Muscle of arm (tissue), 14 donors: ENCODE results near the gene DSCAM. TPM values are rescaled to one million over a fixed set of nuclear protein-coding genes. Genes with fewer than 3 reads are reported as not detected.
A peak's percentile ranks its signal among the peaks of the same experiment; 100 is the strongest.
"Not testable (repeated sequence)": the region's sequence is repeated elsewhere in the genome, so short reads cannot be mapped to it uniquely, and the experiment has no call there.

Experiments used
- DNase-seq: peaks from one replicate; pipeline ENCODE4 v3.0.0-alpha.2; 2013
- long read RNA-seq, 11 donors: transcript quantifications; one replicate each; lab custom pipeline, GENCODE V29; 2026
- polyA plus RNA-seq, 12 donors: library from polyadenylated mRNA; unstranded; fragments of 120-200 nt; gene quantifications; one replicate each; pipeline ENCODE4 v1.2.1, GENCODE V29; 2013; ENCODE audit not compliant: insufficient read length in 12 of 12

The DSCAM gene, protein sequence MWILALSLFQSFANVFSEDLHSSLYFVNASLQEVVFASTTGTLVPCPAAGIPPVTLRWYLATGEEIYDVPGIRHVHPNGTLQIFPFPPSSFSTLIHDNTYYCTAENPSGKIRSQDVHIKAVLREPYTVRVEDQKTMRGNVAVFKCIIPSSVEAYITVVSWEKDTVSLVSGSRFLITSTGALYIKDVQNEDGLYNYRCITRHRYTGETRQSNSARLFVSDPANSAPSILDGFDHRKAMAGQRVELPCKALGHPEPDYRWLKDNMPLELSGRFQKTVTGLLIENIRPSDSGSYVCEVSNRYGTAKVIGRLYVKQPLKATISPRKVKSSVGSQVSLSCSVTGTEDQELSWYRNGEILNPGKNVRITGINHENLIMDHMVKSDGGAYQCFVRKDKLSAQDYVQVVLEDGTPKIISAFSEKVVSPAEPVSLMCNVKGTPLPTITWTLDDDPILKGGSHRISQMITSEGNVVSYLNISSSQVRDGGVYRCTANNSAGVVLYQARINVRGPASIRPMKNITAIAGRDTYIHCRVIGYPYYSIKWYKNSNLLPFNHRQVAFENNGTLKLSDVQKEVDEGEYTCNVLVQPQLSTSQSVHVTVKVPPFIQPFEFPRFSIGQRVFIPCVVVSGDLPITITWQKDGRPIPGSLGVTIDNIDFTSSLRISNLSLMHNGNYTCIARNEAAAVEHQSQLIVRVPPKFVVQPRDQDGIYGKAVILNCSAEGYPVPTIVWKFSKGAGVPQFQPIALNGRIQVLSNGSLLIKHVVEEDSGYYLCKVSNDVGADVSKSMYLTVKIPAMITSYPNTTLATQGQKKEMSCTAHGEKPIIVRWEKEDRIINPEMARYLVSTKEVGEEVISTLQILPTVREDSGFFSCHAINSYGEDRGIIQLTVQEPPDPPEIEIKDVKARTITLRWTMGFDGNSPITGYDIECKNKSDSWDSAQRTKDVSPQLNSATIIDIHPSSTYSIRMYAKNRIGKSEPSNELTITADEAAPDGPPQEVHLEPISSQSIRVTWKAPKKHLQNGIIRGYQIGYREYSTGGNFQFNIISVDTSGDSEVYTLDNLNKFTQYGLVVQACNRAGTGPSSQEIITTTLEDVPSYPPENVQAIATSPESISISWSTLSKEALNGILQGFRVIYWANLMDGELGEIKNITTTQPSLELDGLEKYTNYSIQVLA (N-terminal part only)
- polyA plus RNA-seq: 1 to 10 TPM in 7 of 12 donors, under 1 TPM in 4, not detected in 1; 0.54 to 2.2 (median 1.4) TPM
- long read RNA-seq, donor 1: 0 reads
- long read RNA-seq, donor 2: 0 reads
- long read RNA-seq, donor 3: 0 reads
- long read RNA-seq, donor 4: 0 reads
- long read RNA-seq, donor 5: 0 reads
- long read RNA-seq, donor 6: 0 reads
- long read RNA-seq, donor 7: 0 reads
- long read RNA-seq, donor 8: 0 reads
- long read RNA-seq, donor 9: 0 reads
- long read RNA-seq, donor 10, full-length matches to known transcripts: 1 of 1 reads
- long read RNA-seq, donor 10, partial matches to known transcripts: 0 of 1 reads
- long read RNA-seq, donor 10, other reads (novel, unspliced or antisense): 0 of 1 reads
- long read RNA-seq, donor 11: 0 reads

DNA sequence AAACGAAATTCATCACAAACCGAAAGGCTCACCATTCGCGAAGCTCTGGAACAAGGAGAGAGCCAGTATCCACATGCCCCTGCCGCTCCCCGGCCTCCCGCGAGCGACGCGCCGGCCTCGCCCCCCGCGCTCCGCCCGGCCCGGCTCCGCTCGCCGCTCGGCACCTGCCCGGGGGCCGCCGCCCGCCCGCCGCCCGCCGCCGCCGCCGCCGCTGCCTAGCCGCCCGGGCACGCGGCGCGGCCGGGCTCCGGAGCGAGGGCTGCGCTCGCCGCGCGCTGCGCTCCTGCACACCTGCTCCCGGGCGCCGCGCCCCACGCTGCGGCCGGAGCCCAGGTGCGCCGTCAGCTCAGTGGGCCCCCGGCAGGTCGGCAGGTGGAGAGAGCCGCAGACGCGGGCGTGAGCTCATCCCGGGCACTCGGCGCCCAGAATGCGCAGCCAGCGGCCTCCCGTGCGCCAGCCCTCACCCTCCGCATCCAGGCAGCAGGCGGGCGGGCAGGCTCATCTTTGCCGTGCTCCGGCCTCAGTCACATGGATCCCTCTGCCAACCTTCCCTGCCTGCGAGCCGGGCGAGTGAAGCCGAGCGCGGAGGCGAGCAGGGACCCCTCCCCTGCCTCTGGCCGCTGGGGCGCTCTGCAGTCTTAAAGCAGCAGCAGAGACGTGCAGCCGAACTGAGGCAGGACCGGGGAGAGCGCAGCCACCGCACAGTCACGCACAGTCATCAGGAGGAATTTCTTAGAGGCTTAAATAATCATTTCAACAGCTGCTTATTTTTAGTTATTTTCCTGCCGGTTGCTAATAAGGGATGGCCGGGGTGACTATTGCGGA is at the start of gene DSCAM:
DSCAM (minus strand) TSS at position 572 of the 825 bp plus-strand sequence; CDS start at position 75, 497 bp downstream.
- DNase-seq: peak; percentile 17

DNA sequence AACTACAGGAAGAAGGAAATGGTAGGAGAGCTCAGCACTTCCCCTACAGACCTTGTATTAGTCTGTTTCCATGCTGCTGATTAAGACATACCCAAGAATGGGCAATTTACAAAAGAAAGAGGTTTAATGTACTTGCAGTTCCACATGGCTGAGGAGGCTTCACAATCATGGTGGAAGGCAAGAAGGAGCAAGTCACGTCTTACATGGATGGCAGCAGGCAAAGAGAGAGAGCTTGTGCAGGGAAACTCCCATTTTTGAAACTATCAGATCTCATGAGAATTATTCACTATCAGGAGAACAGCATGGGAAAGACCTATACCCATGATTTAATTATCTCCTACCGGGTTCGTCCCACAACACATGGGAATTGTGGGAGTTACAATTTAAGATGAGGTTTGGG is 48.7 kb upstream of the DSCAM start:
- DNase-seq: not testable (repeated sequence)

DNA sequence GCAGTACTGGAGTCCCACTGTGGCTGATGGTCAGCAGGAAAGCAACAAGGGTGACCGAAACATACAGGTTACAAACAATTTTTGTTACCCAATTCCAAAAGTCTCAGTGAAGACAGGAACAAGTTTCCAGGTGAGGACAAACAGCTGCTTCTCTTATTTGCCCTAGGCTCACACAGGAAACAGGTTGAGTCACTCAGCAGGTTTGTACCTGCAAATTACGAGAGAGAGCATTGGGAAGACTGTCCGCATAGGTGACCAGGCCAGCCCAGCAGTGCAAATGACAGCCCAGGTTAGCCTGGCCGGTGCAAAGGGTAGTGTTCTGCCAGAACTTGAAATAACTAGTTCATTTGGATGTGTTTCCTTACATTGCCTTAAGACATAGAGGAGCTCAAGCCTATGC is 40.0 kb upstream of the DSCAM start:
- no peak for DNase-seq

DNA sequence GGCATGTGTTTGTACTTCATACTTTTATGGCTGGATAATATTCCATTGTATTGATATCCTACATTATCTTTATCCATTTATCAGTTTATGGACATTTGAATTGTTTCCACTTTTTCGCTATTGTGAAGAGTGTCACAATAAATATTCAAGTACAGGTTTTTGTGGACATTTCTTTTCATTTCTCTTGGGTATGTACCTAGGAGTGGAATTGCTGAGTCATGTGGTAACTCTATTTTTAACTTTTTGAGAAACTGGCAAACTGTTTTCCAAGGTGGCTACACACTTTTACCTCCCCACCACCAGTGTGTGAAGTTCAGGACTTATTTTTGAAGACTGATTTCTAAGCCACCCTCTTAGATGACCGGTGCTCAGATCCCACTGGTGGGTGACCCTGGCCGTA is 39.0 kb upstream of the DSCAM start:
- no peak for DNase-seq

DNA sequence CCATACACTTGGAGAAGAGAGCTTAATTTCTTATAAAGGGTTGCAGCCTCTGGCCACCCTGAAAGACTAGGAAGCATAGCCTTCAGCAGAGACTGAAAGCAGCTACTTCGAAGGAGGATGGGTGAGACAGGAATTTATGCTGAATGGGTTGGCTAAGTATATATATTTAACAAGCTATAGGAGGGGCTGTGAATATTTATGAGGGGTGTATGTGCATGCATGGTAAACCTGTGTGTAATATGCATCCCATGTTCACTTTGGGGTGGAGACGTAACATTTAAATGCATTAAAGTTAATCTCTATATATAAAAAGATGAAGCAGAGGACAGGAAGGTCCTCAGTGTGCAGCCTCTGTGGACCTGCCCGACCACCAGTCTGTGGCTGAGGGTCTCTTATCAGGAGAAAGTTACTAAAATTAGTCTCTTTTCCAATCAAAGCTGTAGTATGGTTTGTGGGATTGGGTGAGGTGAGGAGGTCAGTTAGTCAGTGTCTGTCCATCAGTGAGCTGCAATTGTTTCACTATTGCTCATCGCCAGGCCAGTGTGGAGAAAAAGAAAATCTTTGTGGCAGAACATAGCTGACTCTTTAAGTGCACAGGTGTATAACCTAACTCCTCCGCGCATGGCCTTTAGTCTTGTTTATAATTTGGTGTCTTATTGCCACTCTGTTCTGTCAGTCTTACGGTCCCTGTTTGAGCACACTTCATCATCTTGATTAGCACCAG is 35.4 kb upstream of the DSCAM start:
- no peak for DNase-seq

DNA sequence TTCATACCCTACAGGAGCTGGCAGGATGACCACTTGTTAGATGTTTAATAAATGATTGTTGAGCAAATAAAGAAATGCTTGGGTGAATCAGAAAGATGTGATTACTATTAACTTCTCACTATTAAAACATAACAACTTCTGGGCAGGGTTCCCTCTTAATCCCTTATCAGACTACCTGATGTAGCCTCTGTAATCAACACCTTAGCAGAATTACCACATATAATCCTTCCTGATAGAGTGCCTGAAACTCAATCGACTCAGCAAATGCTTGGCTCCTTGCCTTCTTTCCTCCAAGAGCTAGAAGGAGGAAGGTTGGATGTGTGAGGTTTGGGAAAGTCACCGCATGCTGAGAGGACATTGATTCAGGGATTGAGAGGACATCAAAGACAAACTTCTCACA is 34.8 kb upstream of the DSCAM start:
- DNase-seq: no peak

DNA sequence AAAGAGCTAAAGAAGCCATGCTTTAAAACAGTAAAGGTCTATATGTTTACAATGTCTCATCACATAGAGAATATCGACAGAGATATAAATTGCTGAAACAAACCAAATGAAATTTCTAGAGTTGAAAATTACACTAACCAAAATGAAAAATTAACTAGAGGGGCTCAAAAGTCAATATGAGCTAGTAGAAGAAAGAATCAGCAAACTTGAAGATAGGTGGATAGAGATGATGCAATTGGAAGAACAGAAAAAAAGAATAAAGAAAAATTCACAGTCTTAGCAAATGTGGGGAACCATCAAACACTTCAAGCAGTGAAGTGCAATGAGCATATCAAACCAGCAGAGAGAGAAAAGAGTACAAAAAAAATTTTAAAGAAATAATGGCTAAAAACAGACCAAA is 24.1 kb upstream of the DSCAM start:
- no peak for DNase-seq

DNA sequence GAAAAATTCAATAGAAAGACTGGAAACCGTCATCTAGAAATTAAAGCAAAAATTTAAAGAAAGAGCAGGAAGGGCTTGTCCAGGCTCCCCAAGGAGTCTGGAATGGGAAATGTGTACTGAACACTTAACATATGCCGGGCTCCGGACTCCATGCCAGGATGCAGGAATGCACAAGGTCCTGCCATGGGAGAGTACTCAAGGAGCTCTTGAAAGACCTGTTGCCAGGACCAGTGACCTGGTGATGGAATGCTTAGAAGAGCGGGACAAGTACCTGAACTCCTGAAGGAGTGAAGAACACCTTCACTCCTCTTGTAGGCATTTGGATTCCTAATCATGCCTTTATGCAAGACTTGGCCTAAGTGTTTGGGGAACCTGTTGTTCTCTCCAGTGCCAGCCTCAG is 16.9 kb upstream of the DSCAM start:
- no peak for DNase-seq

DNA sequence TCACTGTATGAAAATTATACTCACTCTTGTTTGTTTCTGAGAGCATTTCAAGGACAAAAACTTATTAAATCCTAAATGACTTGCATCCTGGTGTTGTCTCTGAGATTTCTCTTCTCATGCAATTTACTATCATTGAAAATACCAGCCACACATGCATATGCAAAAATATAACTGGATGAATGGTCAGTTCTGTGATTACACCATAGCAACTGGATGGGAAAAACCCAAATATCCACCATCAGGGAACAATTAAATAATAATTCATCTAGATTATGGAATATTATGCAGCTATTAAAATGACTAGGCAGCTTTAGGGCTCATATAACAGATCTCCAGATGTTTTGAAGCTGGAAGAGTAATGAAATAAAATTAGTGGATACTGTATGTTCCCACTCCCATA is 11.6 kb upstream of the DSCAM start:
- DNase-seq: no peak

DNA sequence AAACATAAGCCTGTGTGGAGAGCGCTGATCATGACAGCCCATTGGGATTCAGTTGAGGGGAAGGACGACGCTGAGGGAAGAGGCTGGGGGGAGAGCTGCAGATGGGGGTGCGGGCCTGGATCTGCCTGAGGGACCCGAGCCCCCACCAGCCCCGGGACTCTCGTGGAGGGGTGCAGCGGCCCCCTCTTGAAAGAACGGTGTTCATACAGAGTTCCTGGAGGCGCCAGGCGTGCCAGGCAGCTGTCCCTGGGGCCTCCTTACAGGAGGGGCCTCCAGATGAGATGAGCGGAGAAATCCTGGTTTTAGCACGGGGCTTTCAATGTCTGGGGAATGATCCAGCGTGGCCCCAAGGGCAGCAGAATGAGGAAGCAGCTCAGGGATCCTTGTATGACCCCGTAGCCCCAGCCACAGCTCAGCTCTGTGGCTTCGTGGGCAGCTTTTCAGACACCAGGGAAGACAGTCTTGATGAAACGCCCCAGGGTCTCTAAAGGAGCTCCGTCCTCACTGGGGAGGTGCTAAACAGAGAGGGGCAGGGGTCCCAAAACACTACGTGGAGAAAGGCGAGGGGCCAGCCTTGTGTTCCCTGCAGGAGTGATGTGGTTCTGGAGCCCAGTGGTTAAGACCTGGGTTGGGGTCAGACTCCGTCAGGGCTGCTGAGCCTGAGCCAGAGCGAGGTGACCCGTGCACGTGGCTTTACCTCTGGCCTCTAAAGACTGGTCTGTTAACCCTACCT is 7.2 kb upstream of the DSCAM start:
- DNase-seq: no peak

DNA sequence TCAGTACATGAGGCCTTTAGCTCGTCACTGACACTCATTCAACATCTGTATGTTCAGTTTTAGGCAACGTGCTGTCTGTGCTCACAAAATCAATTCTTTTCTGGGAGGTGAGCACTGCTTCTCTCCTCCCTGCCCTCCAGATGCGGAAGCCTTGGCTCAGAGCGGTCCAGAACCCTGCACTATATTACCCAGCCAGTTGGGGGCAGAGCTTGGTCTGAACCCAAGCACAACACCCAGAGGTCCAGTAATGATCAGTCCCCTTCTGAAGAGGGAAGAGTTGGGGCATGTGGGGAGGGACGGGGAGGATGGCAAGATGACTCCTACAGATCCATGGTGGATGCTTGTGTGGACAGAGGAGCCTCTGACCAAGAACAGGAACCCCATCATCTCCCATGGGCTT is 5.6 kb upstream of the DSCAM start:
- DNase-seq: no peak

DNA sequence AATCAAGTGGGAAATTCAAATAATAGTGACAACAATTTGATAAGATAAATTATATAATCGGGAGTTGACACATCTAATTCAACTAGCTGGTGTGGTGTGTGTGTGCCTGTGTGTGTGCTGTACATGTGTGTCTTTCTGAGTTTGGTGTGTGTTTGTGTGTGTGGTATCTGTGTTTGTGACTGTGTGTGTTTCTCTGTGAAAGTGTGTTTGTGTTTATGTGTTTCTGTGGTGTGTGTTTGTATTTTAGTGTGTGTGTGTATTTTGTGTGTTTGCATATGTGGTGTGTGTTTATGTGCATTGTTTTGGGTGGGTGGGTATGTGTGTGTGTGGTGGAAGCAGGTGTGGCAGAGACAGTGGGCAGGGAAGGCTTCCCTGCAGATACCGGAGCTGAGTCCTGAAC is 4.8 kb upstream of the DSCAM start:
- DNase-seq: no peak

DNA sequence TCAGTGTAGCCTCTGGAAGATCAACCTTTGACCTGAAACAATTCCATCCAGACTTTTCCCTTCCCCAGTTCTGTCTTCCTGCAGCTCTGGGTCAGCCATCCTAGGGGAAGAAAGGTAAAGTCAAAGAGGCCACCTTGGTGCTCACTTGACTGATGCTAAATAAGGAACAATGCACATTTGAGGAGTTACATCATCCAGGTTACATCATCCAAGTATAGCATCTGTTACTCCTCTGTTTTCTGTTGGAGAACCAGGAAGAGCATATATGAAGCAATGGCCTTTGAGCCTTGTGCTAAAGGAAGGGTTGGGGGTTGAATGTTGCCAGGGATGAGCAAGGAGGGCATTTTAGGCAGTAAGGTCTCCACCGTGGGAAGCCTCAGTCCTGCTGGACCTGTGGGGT is 3.1 kb upstream of the DSCAM start:
- DNase-seq: no peak

DNA sequence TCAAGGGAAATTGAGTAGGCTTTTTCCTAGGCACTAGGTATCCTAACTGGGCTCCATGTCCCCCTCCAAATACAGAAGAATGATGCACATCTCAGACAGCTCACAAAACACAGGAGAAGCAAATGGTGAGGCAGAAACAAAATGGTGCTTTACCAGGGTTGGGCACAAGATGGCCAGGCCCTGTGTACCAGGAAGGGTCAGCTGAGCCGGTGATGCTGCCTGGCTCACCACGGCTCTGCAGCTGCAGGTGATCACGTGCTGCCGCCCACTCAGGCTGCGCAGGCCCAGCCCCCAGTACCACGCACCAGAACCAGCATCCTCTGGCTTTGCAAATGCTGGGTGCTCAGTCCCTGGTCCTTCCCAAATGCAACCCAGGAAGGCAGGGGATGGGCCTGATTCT is 993 bp upstream of the DSCAM start:
- no peak for DNase-seq

DNA sequence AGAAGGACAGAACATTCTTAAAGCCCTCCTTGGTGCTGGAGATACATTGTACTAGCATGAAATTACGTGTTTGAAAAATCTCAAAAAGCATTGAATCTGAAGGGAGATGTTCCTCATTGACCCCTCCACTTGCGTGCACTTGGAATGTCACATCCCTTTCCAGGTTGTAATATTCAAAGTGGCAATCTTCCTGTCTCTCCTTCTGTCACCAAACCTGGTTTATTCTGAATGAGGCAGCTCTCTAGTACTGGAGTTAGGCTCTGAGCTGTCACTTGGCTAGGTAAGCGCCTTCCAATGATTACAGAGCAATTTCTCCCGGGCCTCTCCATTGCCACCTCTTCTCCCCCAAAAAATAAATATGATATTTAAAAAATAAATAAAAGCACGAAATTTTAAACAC is 855 bp downstream of the DSCAM start:
- no peak for DNase-seq

DNA sequence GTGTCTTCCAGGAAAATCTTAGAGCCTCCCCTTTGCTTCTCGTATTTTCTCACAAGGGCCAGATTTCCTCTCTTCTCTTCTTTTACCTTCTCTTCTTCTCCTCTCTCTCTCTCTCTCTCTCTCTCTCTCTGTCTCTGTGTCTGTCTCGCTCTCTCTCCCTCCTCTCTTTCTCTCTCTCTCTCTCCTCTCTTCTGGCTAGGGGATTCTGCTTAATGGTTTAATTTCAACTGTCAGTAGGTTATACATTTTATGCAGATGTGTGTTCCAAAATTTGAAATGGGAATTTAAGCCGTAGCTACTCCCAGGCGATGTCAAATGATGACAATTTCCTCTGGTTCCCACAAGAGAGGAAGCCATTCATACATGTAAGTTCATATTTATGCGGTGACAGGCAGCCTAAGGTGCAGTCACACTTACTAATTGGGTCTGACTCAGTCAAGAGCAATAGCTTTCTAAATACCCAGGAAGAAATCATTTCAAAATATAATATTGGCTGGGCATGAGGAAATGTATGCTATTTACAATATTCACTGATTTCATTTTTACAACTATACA is 1.4 kb downstream of the DSCAM start:
- no peak for DNase-seq

DNA sequence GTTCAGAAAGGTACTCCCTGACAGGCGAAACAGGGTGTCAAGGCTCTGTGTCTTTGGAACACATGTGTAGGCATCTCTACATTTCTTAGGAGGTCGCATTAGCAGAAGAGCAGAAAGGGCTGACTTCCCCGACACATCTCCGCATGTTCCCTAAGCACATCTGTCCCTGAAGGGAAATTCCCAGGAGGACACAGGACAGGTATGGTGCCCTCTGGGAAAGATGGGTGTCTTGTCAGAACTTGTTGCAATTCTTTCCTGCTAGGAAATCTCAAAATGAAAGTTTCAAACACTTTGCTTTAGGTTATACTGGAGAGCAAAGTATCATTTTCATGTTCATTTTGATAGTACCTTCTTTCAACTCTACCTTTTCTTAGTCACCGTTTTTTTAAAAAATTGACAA is 2.0 kb downstream of the DSCAM start:
- no peak for DNase-seq

DNA sequence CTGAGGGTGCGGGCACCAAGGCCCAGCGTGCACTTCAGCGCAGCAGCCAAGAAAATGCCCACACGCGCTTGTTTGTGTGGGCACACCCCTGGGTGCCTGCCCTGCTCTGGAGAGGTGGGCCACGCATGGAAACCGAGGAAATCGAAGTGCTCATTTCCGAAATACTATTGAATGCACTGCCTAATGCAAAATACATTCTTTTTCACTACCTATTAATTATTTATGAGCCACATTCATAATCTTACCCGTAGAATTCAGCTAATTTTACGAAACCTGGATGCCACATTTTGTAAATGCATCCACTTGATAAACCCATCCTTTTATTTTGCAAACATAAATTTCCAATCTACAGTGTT is 4.8 kb downstream of the DSCAM start:
- no peak for DNase-seq
